Lung (tissue), 12 donors: ENCODE results near the gene KLF17. TPM values are rescaled to one million over a fixed set of nuclear protein-coding genes. Genes with fewer than 3 reads are reported as not detected.
A peak's percentile ranks its signal among the peaks of the same experiment; 100 is the strongest.

Source experiments
- ATAC-seq: fragments of 200-7000 bp; cut with Tn5 transposase; one replicate; pipeline ENCODE4 v1.9.1; 2020; ENCODE audit warnings: moderate number of reproducible peaks; ENCODE audit not compliant: insufficient read depth, low FRiP score
- DNase-seq, 3 donors: peaks; one replicate each; pipeline ENCODE4 v3.0.0-alpha.2; 2013 to 2017
- H3K27ac ChIP-seq, 2 donors: one replicate each; pipeline ENCODE4 v1.5.1; 2013; ENCODE audit warnings: mild to moderate bottlenecking in 2 of 2, moderate library complexity in 2 of 2, control low read depth in 1 of 2, inconsistent platforms in 1 of 2, low read depth in 1 of 2, low read length in 1 of 2
- H3K27me3 ChIP-seq, 3 donors: one replicate each; pipeline ENCODE4 v1.5.1; 2013; ENCODE audit warnings: low read length in 2 of 3; ENCODE audit not compliant: control insufficient read depth in 3 of 3, insufficient read depth in 3 of 3
- H3K36me3 ChIP-seq, 4 donors: one replicate each; pipeline ENCODE4 v1.5.1; 2013; ENCODE audit warnings: low read length in 4 of 4, mild to moderate bottlenecking in 1 of 4, moderate library complexity in 1 of 4; ENCODE audit not compliant: control insufficient read depth in 4 of 4, insufficient read depth in 4 of 4
- H3K4me1 ChIP-seq, 5 donors: one replicate each; pipeline ENCODE4 v1.5.1; 2013; ENCODE audit warnings: low read length in 5 of 5, mild to moderate bottlenecking in 2 of 5, moderate library complexity in 1 of 5; ENCODE audit not compliant: control insufficient read depth in 5 of 5, insufficient read depth in 5 of 5
- H3K4me3 ChIP-seq: one replicate; pipeline ENCODE4 v1.5.1; 2013; ENCODE audit warnings: mild to moderate bottlenecking, control low read depth, moderate library complexity
- H3K9ac ChIP-seq, 2 donors: one replicate each; pipeline ENCODE4 v1.5.1; 2013; ENCODE audit warnings: low read length in 2 of 2, control low read depth in 1 of 2; ENCODE audit not compliant: insufficient read depth in 1 of 2
- H3K9me3 ChIP-seq, 4 donors: one replicate each; pipeline ENCODE4 v1.5.1; 2013; ENCODE audit warnings: low read length in 3 of 4, mild to moderate bottlenecking in 1 of 4, moderate library complexity in 1 of 4; ENCODE audit not compliant: control insufficient read depth in 4 of 4, insufficient read depth in 3 of 4
- WGBS, 2 donors: extraction: QIAGEN DNeasy Blood & Tissue Kit; methylation state at CpG; one replicate each; pipeline ENCODE4 v1.1.7; 2013; 5-methylcytosine and 5-hydroxymethylcytosine counted together
- polyA plus RNA-seq, 2 donors: library from polyadenylated mRNA; stranded (reverse); fragments of 200-250 nt; gene quantifications; one replicate each; pipeline ENCODE4 v1.2.1, GENCODE V29; 2013
- total RNA-seq, 2 donors: library from RNA; depleted of rRNA in 1 of 2; stranded (reverse); fragments of >200 nt in 1 of 2; gene quantifications; one replicate each; pipeline ENCODE4 v1.2.1, GENCODE V29; 2014 to 2021
- TF ChIP-seq, protein P1 (sequence below): IDR thresholded peaks from 2 replicates; pipeline ENCODE4 v1.5.1; 2012; ENCODE audit warnings: mild to moderate bottlenecking; ENCODE audit errors: control extremely low read depth, extremely low read depth
- donor health status: control.
- donor health status: control.
- donor health status: Bipolar disorder and iron deficiency.
- donor health status: healthy.
- donor health status: DM: yes; HTN: yes; CAD: no.

The KLF17 gene
- total and polyA plus RNA-seq, 4 donors = 0.14 to 0.28 (median 0.21) TPM; not detected in 1

DNA sequence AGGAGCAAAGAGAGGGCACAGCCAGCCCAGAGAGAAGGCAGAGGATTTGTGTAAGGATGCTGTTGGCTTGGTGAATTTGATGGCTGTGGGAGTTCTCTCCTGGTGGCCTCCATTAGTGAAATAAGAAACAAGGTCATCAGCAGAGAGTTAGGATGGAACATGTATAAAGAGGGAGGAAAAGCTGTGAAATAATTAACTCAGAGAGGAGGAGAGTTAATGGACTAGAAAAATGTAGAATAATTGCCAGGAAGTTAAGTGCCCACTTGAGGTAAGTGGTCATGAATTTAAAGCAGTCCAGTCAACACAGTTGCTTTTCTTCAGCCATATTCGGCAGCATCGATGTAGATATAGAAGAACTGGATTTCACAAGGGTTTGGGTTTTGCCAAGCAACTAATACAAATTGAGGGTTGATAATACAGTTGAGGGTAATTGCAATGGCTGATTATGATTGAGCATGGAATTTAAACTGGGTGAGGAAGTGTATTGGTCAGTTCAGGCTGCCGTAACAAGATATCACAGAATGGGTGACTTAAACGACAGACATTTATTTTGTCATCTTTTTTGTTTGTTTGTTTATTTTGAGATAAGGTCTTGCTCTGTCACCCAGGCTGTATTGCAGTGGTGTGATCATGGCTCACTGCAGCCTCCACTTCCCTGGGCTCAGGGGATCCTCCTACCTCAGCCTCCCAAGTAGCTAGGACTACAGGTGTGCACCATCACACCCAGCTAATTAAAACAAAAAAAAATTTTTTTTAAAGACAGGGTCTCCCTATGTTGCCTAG is 31.7 kb upstream of the KLF17 start:
- Histone ChIP-seq H3K27ac (no peak overlapping the region), H3K4me1 (peaks cover 0 to 4% (median 0%) of the 10 kb centered on the region in 5 donors), H3K27me3 (peaks cover 0 to 3% (median 0%) of the 10 kb centered on the region in 3 donors), H3K9me3 (no peaks in the 10 kb centered on the region), H3K4me3 (no peak overlapping the region), H3K36me3 (no peaks in the 10 kb centered on the region), H3K9ac (no peak overlapping the region)
- peak in 2 of 3 donors; percentile 55 to 79 for DNase-seq
- TF ChIP-seq, protein P1, sequence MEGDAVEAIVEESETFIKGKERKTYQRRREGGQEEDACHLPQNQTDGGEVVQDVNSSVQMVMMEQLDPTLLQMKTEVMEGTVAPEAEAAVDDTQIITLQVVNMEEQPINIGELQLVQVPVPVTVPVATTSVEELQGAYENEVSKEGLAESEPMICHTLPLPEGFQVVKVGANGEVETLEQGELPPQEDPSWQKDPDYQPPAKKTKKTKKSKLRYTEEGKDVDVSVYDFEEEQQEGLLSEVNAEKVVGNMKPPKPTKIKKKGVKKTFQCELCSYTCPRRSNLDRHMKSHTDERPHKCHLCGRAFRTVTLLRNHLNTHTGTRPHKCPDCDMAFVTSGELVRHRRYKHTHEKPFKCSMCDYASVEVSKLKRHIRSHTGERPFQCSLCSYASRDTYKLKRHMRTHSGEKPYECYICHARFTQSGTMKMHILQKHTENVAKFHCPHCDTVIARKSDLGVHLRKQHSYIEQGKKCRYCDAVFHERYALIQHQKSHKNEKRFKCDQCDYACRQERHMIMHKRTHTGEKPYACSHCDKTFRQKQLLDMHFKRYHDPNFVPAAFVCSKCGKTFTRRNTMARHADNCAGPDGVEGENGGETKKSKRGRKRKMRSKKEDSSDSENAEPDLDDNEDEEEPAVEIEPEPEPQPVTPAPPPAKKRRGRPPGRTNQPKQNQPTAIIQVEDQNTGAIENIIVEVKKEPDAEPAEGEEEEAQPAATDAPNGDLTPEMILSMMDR = no peak
- 78 to 84% methylated on average over 4 of the region's 4 CpGs for WGBS, 2 donors
- no peak for ATAC-seq

DNA sequence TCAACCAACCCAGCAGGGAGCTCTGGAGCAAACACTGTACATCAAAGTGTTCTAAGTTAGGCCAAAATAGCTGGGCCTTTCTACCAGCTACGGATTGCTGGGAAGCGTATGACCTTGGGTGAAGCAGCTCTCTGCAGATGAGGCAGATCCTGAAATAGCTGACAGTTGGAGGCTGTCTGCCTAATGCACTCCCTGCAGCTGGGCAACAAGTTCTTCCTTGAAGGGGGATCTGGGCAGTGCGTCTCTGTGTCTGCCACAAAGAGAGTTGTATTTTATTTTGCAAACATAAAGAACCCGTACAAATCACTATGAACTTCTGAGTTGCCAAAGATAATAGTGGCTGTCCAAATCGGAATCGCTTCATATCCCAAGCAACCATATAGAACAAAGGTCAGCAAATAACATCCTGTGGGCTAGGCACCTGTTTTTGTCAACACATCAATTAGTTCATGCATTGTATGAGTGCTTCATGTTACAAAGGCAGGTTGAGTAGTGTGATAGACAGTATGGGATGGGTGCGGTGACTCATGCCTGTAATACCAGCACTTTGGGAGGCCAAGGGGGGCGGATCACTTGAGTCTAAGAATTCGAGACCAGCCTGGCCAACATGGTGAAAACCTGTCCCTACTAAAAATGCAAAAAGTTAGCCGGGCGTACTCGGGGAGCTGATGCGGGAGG is 29.1 kb upstream of the KLF17 start:
- Histone ChIP-seq H3K9ac (no peak overlapping the region), H3K27me3 (peaks cover 0 to 3% (median 0%) of the 10 kb centered on the region in 3 donors), H3K27ac (no peak overlapping the region), H3K9me3 (peaks cover 0 to 3% (median 0%) of the 10 kb centered on the region in 4 donors), H3K36me3 (no peaks in the 10 kb centered on the region), H3K4me1 (peaks cover 0 to 4% (median 0%) of the 10 kb centered on the region in 5 donors), H3K4me3 (no peak overlapping the region)
- TF ChIP-seq, protein P1 = no peak
- ATAC-seq = no peak
- peak in 1 of 3 donors; percentile 20 for DNase-seq
- WGBS, 2 donors = 78 to 87% methylated on average over 13 of the region's 13 CpGs

- peaks cover 0 to 3% (median 0%) of the 10 kb centered on the region in 3 donors for H3K27me3 ChIP-seq
- DNase-seq = no peak
- H3K4me1 ChIP-seq = peaks cover 0 to 4% (median 0%) of the 10 kb centered on the region in 5 donors
- no peak overlapping the region for H3K4me3 ChIP-seq
- WGBS, 2 donors = 74 to 84% methylated on average over 10 of the region's 10 CpGs
- H3K9ac ChIP-seq = no peak overlapping the region
- no peak for ATAC-seq
- no peak overlapping the region for H3K27ac ChIP-seq
- no peaks in the 10 kb centered on the region for H3K36me3 ChIP-seq
- TF ChIP-seq, protein P1 = no peak
- peaks cover 0 to 3% (median 0%) of the 10 kb centered on the region in 4 donors for H3K9me3 ChIP-seq
Observed at GRCh38 chr1:44090429-44091252, 28.0 kb upstream of the KLF17 start.
